ENCODE results near the gene ZBTB14.

The ZBTB14 gene

GRCh38 chr18:5294457-5295230, 882 bp downstream of the ZBTB14 start:
- peak; percentile 17 to 21 for DNase-seq (ENCODE audit: low read depth in 2 of 2, low spot score in 1 of 2)

GRCh38 chr18:5294113-5294456, 1.4 kb downstream of the ZBTB14 start:
- DNase-seq (ENCODE audit: low read depth in 2 of 2, low spot score in 1 of 2): no peak

- DNase-seq (ENCODE audit: low read depth in 2 of 2, low spot score in 1 of 2): no peak
These were observed 7.0 kb downstream of the ZBTB14 start for GRCh38 chr18:5288517-5288935.

- no peak for DNase-seq (ENCODE audit: low read depth in 2 of 2, low spot score in 1 of 2)
These were observed 7.7 kb downstream of the ZBTB14 start for GRCh38 chr18:5287854-5288253.

GRCh38 chr18:5286525-5286924, 9.0 kb downstream of the ZBTB14 start:
- no peak for DNase-seq (ENCODE audit: low read depth in 2 of 2, low spot score in 1 of 2)

- DNase-seq (ENCODE audit: low read depth in 2 of 2, low spot score in 1 of 2): no peak
These were observed 10.2 kb downstream of the ZBTB14 start for GRCh38 chr18:5285326-5285725.

- DNase-seq (ENCODE audit: low read depth in 2 of 2, low spot score in 1 of 2): no peak
These were observed 10.7 kb downstream of the ZBTB14 start for GRCh38 chr18:5284808-5285207.

GRCh38 chr18:5282770-5283169, 12.8 kb downstream of the ZBTB14 start:
- no peak for DNase-seq (ENCODE audit: low read depth in 2 of 2, low spot score in 1 of 2)

GRCh38 chr18:5276947-5277346, 18.6 kb downstream of the ZBTB14 start:
- DNase-seq (ENCODE audit: low read depth in 2 of 2, low spot score in 1 of 2): no peak

GRCh38 chr18:5275872-5276271, 19.7 kb downstream of the ZBTB14 start:
- no peak for DNase-seq (ENCODE audit: low read depth in 2 of 2, low spot score in 1 of 2)

GRCh38 chr18:5268874-5269273, 26.7 kb downstream of the ZBTB14 start:
- DNase-seq (ENCODE audit: low read depth in 2 of 2, low spot score in 1 of 2): no peak

GRCh38 chr18:5266721-5267120, 28.8 kb downstream of the ZBTB14 start:
- no peak for DNase-seq (ENCODE audit: low read depth in 2 of 2, low spot score in 1 of 2)

GRCh38 chr18:5253910-5254309, 41.6 kb downstream of the ZBTB14 start:
- no peak for DNase-seq (ENCODE audit: low read depth in 2 of 2, low spot score in 1 of 2)

GRCh38 chr18:5251117-5251516, 44.4 kb downstream of the ZBTB14 start:
- DNase-seq (ENCODE audit: low read depth in 2 of 2, low spot score in 1 of 2): no peak

- no peak for DNase-seq (ENCODE audit: low read depth in 2 of 2, low spot score in 1 of 2)
These were observed 44.9 kb downstream of the ZBTB14 start for GRCh38 chr18:5250603-5251002.

- no peak for DNase-seq (ENCODE audit: low read depth in 2 of 2, low spot score in 1 of 2)
These were observed 50.6 kb downstream of the ZBTB14 start for GRCh38 chr18:5244941-5245340.

- no peak for DNase-seq (ENCODE audit: low read depth in 2 of 2, low spot score in 1 of 2)
These were observed 56.1 kb downstream of the ZBTB14 start for GRCh38 chr18:5239447-5239846.
